Caco-2 (cell line): Measurements from ENCODE around the gene RNU7-1. TPM values are rescaled to one million over a fixed set of nuclear protein-coding genes. Genes with fewer than 3 reads are reported as not detected.
A peak's percentile ranks its signal among the peaks of the same experiment; 100 is the strongest.

ENCODE experiments used
- BruUV-seq: library from RNA; stranded (reverse); fragments of 400-500 nt; replicated peaks from 2 replicates; lab custom pipeline; 2021; lab: Mats Ljungman, UMichigan
- CTCF ChIA-PET: fragments of 300-600 bp; sonication (Branson Sonifier 250); formaldehyde crosslinking; loops from one replicate; lab custom pipeline; 2022; ENCODE audit warnings: antibody characterized with exemption; lab: Charles Lee
- POLR2A ChIA-PET: fragments of 300-600 bp; sonication (Branson Sonifier 250); formaldehyde crosslinking; loops from one replicate; lab custom pipeline; 2022; ENCODE audit warnings: antibody characterized with exemption; lab: Charles Lee
- DNase-seq, 2 experiments: peaks; one replicate each; pipeline versions ENCODE4 v3.0.0 to v3.0.0-alpha.2; 2020 to 2022
- H3K27me3 ChIP-seq: replicated peaks from 2 replicates; pipeline ENCODE4 v1.6.0; 2011; ENCODE audit warnings: low read length; ENCODE audit not compliant: control insufficient read depth, insufficient read depth
- H3K36me3 ChIP-seq: 2 replicates; pipeline ENCODE4 v1.5.1; 2011; ENCODE audit warnings: low read length; ENCODE audit not compliant: control insufficient read depth, insufficient read depth
- H3K4me1 ChIP-seq: fragments of 250-450 bp; sonication (Bioruptor Pico); 2 replicates; pipeline ENCODE4 v1.5.1; 2020; ENCODE audit warnings: mild to moderate bottlenecking
- H3K4me3 ChIP-seq: 2 replicates; pipeline ENCODE4 v1.5.1; 2011; ENCODE audit warnings: low read depth, mild to moderate bottlenecking, control low read depth, low read length
- H3K9me3 ChIP-seq: fragments of 250-450 bp; sonication (Bioruptor Pico); 2 replicates; pipeline ENCODE4 v1.5.1; 2020; ENCODE audit warnings: mild to moderate bottlenecking, moderate library complexity
- H3K27ac Mint-ChIP-seq: one replicate; pipeline ENCODE4 v1.8.0; 2022; ENCODE audit warnings: mixed read lengths; ENCODE audit not compliant: unreplicated experiment
- H3K27me3 Mint-ChIP-seq: one replicate; pipeline ENCODE4 v1.8.0; 2022; ENCODE audit warnings: mixed read lengths; ENCODE audit not compliant: insufficient read depth, unreplicated experiment
- H3K36me3 Mint-ChIP-seq: one replicate; pipeline ENCODE4 v1.8.0; 2022; ENCODE audit warnings: mild to moderate bottlenecking, mixed read lengths; ENCODE audit not compliant: insufficient read depth, unreplicated experiment
- H3K4me1 Mint-ChIP-seq: one replicate; pipeline ENCODE4 v1.8.0; 2022; ENCODE audit warnings: low read depth, mixed read lengths; ENCODE audit not compliant: unreplicated experiment
- H3K4me3 Mint-ChIP-seq: one replicate; pipeline ENCODE4 v1.8.0; 2022; ENCODE audit warnings: mild to moderate bottlenecking, moderate library complexity, mixed read lengths; ENCODE audit not compliant: unreplicated experiment
- H3K9me3 Mint-ChIP-seq: one replicate; pipeline ENCODE4 v1.8.0; 2022; ENCODE audit warnings: mixed read lengths; ENCODE audit not compliant: unreplicated experiment
- intact Hi-C: fragments of 100-400 bp; cut with micrococcal nuclease; formaldehyde crosslinking; loops from one replicate; pipeline ENCODE4 v1.10.0; 2022; ENCODE audit not compliant: unreplicated experiment
- total RNA-seq: library from RNA; stranded (reverse); gene quantifications from 2 replicates; pipeline ENCODE4 v1.2.3, GENCODE V29; 2022
- TF ChIP-seq, protein P1 (sequence below), 2 experiments: fragments of 200-600 bp in 1 of 2; IDR thresholded peaks; 1 replicate in 1 of 2; 2 replicates in 1 of 2; pipeline versions ENCODE4 v1.5.1 to v1.8.0; 2011 to 2022; ENCODE audit warnings: antibody characterized with exemption in 1 of 2, control low read depth in 1 of 2, inconsistent platforms in 1 of 2, low read depth in 1 of 2, low read length in 1 of 2, mild to moderate bottlenecking in 1 of 2, moderate library complexity in 1 of 2; ENCODE audit not compliant: insufficient read depth in 1 of 2, severe bottlenecking in 1 of 2, unreplicated experiment in 1 of 2

Gene RNU7-1
- total RNA-seq, 1 experiment from 2014 or later, result not detected

DNA sequence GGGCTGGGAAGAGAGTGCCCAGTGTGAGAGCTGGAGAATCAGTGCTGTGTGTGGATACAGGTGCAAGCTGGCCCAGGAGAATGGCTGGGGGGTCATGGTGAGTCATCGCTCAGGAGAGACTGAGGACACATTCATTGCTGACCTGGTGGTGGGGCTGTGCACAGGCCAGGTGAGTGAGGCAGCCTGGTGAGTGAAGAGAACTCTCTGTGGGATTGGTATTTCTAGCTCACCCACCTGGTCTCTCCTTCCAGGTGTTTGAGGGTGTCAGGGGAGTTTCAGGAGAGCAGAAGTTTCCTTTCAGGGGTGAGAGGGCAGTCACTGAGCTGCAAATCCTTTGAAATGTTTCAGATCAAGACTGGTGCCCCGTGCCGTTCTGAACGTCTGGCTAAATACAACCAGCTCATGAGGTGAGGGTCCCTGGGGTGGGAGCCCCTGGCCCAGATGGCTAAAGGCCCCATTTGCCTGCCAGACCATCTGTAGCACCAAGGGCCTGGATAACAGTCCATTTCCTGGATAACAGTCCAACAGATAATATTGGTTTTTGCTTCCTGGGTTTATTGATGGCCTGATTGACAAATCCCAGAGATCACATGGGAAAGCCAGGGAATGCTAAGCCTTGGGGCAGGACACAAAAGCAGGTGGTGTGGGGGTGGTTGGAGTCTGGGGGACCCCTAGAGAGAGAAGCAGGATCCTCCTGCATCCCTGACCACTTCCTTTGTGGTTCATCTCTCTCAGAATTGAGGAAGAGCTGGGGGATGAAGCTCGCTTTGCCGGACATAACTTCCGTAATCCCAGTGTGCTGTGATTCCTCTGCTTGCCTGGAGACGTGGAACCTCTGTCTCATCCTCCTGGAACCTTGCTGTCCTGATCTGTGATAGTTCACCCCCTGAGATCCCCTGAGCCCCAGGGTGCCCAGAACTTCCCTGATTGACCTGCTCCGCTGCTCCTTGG lies 21.3 kb upstream of the RNU7-1 start:
- Mint-ChIP-seq H3K4me1 (peaks cover 30% of the 10 kb centered on the region), H3K4me3 (no peak overlapping the region), H3K27me3 (no peaks in the 10 kb centered on the region), H3K27ac (no peak overlapping the region), H3K9me3 (no peaks in the 10 kb centered on the region), H3K36me3 (peaks cover 6% of the 10 kb centered on the region)
- TF ChIP-seq, protein P1, sequence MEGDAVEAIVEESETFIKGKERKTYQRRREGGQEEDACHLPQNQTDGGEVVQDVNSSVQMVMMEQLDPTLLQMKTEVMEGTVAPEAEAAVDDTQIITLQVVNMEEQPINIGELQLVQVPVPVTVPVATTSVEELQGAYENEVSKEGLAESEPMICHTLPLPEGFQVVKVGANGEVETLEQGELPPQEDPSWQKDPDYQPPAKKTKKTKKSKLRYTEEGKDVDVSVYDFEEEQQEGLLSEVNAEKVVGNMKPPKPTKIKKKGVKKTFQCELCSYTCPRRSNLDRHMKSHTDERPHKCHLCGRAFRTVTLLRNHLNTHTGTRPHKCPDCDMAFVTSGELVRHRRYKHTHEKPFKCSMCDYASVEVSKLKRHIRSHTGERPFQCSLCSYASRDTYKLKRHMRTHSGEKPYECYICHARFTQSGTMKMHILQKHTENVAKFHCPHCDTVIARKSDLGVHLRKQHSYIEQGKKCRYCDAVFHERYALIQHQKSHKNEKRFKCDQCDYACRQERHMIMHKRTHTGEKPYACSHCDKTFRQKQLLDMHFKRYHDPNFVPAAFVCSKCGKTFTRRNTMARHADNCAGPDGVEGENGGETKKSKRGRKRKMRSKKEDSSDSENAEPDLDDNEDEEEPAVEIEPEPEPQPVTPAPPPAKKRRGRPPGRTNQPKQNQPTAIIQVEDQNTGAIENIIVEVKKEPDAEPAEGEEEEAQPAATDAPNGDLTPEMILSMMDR (IDR thresholded peaks at IDR 0.05; ENCODE audit: insufficient read depth in 1 of 2, low read depth in 1 of 2, low read length in 1 of 2, severe bottlenecking in 1 of 2, unreplicated experiment in 1 of 2), result no peak
- CTCF ChIA-PET, result interaction anchor here (0.6 to 1.4 kb wide), 3 partner anchors 15 to 1838 kb away, joined by 3 to 4 read pairs (median 3); partner anchors contain the start of gene SPSB2
- H3K4me1 ChIP-seq, result peaks cover 23% of the 10 kb centered on the region
- POLR2A ChIA-PET, result interaction anchor here (0.6 to 1.0 kb wide), 2 partner anchors 31 to 53 kb away, joined by 3 read pairs; no protein-coding TSS in a partner anchor
- no peaks in the 10 kb centered on the region for H3K36me3 ChIP-seq
- no peaks in the 10 kb centered on the region for H3K9me3 ChIP-seq
- DNase-seq, result peak in 1 of 2 experiments; percentile 47
- no peaks in the 10 kb centered on the region for H3K27me3 ChIP-seq
- no peak overlapping the region for H3K4me3 ChIP-seq
- intact Hi-C loops, result no loop called here
- no TSS peak for BruUV-seq

DNA sequence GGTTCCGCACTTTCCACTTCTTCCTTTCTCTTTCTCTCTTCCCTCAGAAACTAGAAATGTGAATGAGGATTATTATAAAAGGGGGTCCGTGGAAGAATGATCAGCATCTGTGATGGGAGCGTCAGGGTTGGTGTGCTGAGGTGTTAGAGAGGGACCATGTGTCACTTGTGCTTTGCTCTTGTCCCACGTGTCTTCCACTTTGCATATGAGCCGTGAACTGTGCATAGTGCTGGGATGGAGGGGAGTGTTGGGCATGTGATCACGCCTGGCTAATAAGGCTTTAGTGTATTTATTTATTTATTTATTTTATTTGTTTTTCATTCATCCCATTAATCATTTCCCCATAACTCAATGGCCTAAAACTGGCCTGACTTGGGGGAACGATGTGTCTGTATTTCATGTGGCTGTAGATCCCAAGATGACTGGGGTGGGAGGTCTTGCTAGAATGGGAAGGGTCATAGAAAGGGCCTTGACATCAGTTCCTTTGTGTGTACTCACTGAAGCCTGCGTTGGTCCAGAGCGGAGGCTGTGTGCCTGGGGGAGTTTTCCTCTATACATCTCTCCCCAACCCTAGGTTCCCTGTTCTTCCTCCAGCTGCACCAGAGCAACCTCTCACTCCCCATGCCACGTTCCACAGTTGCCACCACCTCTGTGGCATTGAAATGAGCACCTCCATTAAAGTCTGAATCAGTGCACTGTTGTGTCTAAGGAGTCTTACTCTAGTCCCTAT lies 20.4 kb upstream of the RNU7-1 start:
- TF ChIP-seq, protein P1 (IDR thresholded peaks at IDR 0.05; ENCODE audit: insufficient read depth in 1 of 2, low read depth in 1 of 2, low read length in 1 of 2, severe bottlenecking in 1 of 2, unreplicated experiment in 1 of 2), result no peak
- H3K27me3 Mint-ChIP-seq, result no peaks in the 10 kb centered on the region
- H3K9me3 Mint-ChIP-seq, result no peaks in the 10 kb centered on the region
- ChIA-PET POLR2A (interaction anchor here (1.0 kb wide), 1 partner anchor 54 kb away, joined by 3 read pairs; no protein-coding TSS in a partner anchor), CTCF (interaction anchor here (1.4 kb wide), 1 partner anchor 14 kb away, joined by 3 read pairs; no protein-coding TSS in a partner anchor)
- TSS peak; percentile 72 for BruUV-seq
- Histone ChIP-seq H3K27me3 (no peaks in the 10 kb centered on the region), H3K9me3 (no peaks in the 10 kb centered on the region), H3K36me3 (no peaks in the 10 kb centered on the region), H3K4me3 (no peak overlapping the region), H3K4me1 (peaks cover 23% of the 10 kb centered on the region)
- no peak overlapping the region for H3K4me3 Mint-ChIP-seq
- H3K4me1 Mint-ChIP-seq, result peaks cover 32% of the 10 kb centered on the region
- peaks cover 6% of the 10 kb centered on the region for H3K36me3 Mint-ChIP-seq
- intact Hi-C loops, result no loop called here
- H3K27ac Mint-ChIP-seq, result no peak overlapping the region
- no peak for DNase-seq

DNA sequence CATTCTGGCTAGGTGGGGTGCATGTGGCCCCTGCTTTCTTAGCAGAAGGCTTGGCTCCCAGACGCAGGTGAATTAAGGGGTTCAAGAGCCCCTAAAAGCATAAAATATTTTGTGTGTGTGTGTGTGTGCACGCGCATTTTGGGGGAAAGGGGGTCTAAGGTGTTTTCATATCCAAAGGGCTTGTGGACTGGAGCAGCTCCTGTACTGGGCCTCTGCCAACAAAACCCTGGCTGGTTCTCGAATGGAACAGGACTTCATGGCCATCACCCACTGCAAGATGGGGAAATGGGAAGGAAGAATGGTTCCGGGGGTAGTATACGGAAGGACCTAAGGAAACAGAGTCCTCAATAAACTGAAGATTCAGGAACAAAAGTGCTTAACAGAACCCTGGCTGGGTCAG lies 19.8 kb upstream of the RNU7-1 start:
- DNase-seq, result no peak
- TF ChIP-seq, protein P1 (IDR thresholded peaks at IDR 0.05; ENCODE audit: insufficient read depth in 1 of 2, low read depth in 1 of 2, low read length in 1 of 2, severe bottlenecking in 1 of 2, unreplicated experiment in 1 of 2), result no peak
- intact Hi-C loops, result loop anchor here (1.0 to 2.0 kb wide), 4 partner anchors 14 to 55 kb away; partner anchors contain the start of gene C12orf57
- Histone ChIP-seq H3K4me3 (no peak overlapping the region), H3K4me1 (peaks cover 23% of the 10 kb centered on the region), H3K27me3 (no peaks in the 10 kb centered on the region), H3K9me3 (no peaks in the 10 kb centered on the region), H3K36me3 (no peaks in the 10 kb centered on the region)
- Mint-ChIP-seq H3K36me3 (peaks cover 11% of the 10 kb centered on the region), H3K4me3 (no peak overlapping the region), H3K4me1 (peaks cover 37% of the 10 kb centered on the region), H3K27ac (no peak overlapping the region), H3K27me3 (no peaks in the 10 kb centered on the region), H3K9me3 (no peaks in the 10 kb centered on the region)
- CTCF ChIA-PET, result interaction anchor here (1.0 to 3.1 kb wide), 3 partner anchors 11 to 55 kb away, joined by 3 to 23 read pairs (median 3); no protein-coding TSS in a partner anchor
- no TSS peak for BruUV-seq
- POLR2A ChIA-PET, result interaction anchor here (0.9 kb wide), 1 partner anchor 57 kb away, joined by 3 read pairs; no protein-coding TSS in a partner anchor
